Measurements from ENCODE around the gene NFU1. TPM values are rescaled to one million over a fixed set of nuclear protein-coding genes. Genes with fewer than 3 reads are reported as not detected.

Gene NFU1
- total and polyA plus RNA-seq, 7 experiments from 2014 or later: 16.1 to 76.4 (median 23.4) TPM

DNA sequence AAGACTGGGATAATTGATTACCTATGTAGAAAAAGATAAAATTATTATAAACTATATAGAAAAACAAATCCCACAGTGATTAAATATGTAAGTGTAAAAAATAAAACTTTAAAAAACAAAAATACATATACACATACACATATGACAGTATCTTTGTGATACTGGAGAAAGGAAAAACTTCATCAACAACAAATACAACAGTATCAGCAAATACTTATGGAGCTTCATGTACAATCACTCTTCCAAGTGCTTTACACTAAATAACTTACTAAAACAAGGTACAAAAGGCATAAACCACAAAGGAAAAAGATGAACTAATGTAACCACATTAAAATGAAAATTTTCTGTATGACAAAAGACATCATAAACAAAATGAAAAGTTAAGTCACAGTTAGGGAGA, 26.1 kb downstream of the NFU1 start:
- Mint-ChIP-seq H3K4me3 (no peak overlapping the region), H3K27me3 (no peaks in the 10 kb centered on the region), H3K27ac (no peak overlapping the region), H3K4me1 (peaks cover 0 to 4% (median 0%) of the 10 kb centered on the region in 7 donors), H3K9me3 (peaks cover 0 to 2% (median 0%) of the 10 kb centered on the region in 11 donors), H3K36me3 (peaks cover 0 to 30% (median 19%) of the 10 kb centered on the region in 5 donors)
- ATAC-seq: no peak
- Histone ChIP-seq H3K36me3 (ENCODE audit: control insufficient read depth in 2 of 3, insufficient read depth in 3 of 3, low read length in 3 of 3) (peaks cover 0 to 32% (median 4%) of the 10 kb centered on the region in 3 experiments), H3K9me3 (ENCODE audit: control insufficient read depth in 2 of 3, low read length in 3 of 3) (no peaks in the 10 kb centered on the region), H3K4me1 (ENCODE audit: control insufficient read depth in 2 of 2, insufficient read depth in 2 of 2, low read length in 2 of 2) (no peaks in the 10 kb centered on the region), H3K4me3 (ENCODE audit: low read length) (no peak overlapping the region), H3K27ac (ENCODE audit: low read depth, low read length) (no peak overlapping the region), H3K27me3 (ENCODE audit: control insufficient read depth in 2 of 2, insufficient read depth in 2 of 2, low read length in 2 of 2) (no peaks in the 10 kb centered on the region)
- CTCF ChIA-PET: no interaction called here
- no peak for DNase-seq
- POLR2A ChIA-PET: interaction anchor here (0.6 to 1.1 kb wide), 2 partner anchors 14 to 239 kb away, joined by 3 to 8 read pairs; no protein-coding TSS in a partner anchor
- intact Hi-C loops (cut with micrococcal nuclease): no loop called here

DNA sequence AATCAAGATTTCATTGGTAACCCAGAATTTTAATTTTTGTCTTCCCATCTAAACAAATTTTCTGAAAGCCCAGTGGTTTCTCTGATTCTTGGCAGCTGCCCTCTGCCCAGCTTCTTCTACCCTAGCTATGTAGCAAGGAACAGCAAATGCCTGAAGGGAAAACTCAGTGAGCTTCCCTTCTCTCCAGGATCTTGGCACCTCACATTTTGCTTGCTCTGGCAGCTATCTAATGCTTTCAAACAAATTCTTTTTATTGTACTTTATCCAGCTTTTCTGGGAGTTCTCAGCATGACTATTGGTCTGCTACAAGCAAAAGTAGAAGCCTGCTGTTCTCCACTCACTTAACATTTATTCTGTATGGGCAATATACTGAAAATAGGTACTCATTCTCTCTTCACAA, 31.9 kb downstream of the NFU1 start:
- H3K36me3 ChIP-seq (ENCODE audit: control insufficient read depth in 2 of 3, insufficient read depth in 3 of 3, low read length in 3 of 3): peaks cover 0 to 32% (median 4%) of the 10 kb centered on the region in 3 experiments
- no peak overlapping the region for H3K4me3 ChIP-seq (ENCODE audit: low read length)
- Mint-ChIP-seq H3K27me3 (no peaks in the 10 kb centered on the region), H3K4me1 (peaks cover 0 to 7% (median 0%) of the 10 kb centered on the region in 7 donors), H3K9me3 (peaks cover 0 to 4% (median 0%) of the 10 kb centered on the region in 11 donors), H3K36me3 (peaks cover 8 to 56% (median 38%) of the 10 kb centered on the region in 5 donors), H3K27ac (no peak overlapping the region), H3K4me3 (no peak overlapping the region)
- no peaks in the 10 kb centered on the region for H3K9me3 ChIP-seq (ENCODE audit: control insufficient read depth in 2 of 3, low read length in 3 of 3)
- H3K27ac ChIP-seq (ENCODE audit: low read depth, low read length): no peak overlapping the region
- ATAC-seq: no peak
- POLR2A ChIA-PET: no interaction called here
- H3K27me3 ChIP-seq (ENCODE audit: control insufficient read depth in 2 of 2, insufficient read depth in 2 of 2, low read length in 2 of 2): no peaks in the 10 kb centered on the region
- intact Hi-C loops (cut with micrococcal nuclease): no loop called here
- H3K4me1 ChIP-seq (ENCODE audit: control insufficient read depth in 2 of 2, insufficient read depth in 2 of 2, low read length in 2 of 2): no peaks in the 10 kb centered on the region
- no peak for DNase-seq
- CTCF ChIA-PET: no interaction called here

DNA sequence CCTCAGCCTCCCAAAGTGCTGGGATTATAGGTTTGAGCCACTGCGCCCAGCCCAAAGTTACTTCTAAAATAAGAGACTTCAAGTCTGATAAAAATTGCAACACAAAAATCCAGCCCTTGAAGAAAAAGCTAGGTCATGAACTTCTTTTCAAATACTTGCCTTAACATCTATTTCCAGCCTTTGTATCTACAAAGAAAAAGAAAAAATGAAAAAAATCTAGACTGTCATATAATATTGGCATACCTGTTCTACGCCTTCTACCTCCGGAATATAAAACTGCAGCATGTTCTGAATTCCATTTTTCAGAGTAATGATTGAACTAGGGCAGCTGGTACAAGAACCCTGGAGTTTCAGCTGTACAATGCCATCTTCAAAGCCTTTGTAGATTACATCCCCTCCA, 37.1 kb downstream of the NFU1 start:
- Mint-ChIP-seq H3K27ac (no peak overlapping the region), H3K27me3 (no peaks in the 10 kb centered on the region), H3K9me3 (peaks cover 0 to 2% (median 0%) of the 10 kb centered on the region in 11 donors), H3K4me3 (no peak overlapping the region), H3K4me1 (peaks cover 0 to 4% (median 0%) of the 10 kb centered on the region in 7 donors), H3K36me3 (peaks cover 8 to 37% (median 21%) of the 10 kb centered on the region in 5 donors)
- H3K36me3 ChIP-seq (ENCODE audit: control insufficient read depth in 2 of 3, insufficient read depth in 3 of 3, low read length in 3 of 3): peaks cover 0 to 37% (median 5%) of the 10 kb centered on the region in 3 experiments
- CTCF ChIA-PET: interaction anchor here (0.7 kb wide), 1 partner anchor 544 kb away, joined by 3 read pairs; no protein-coding TSS in a partner anchor
- no peaks in the 10 kb centered on the region for H3K9me3 ChIP-seq (ENCODE audit: control insufficient read depth in 2 of 3, low read length in 3 of 3)
- H3K27ac ChIP-seq (ENCODE audit: low read depth, low read length): no peak overlapping the region
- no peak for ATAC-seq
- POLR2A ChIA-PET: interaction anchor here (0.8 to 0.9 kb wide), 2 partner anchors 12 to 40 kb away, joined by 3 to 4 read pairs; no protein-coding TSS in a partner anchor
- no peak for DNase-seq
- H3K4me1 ChIP-seq (ENCODE audit: control insufficient read depth in 2 of 2, insufficient read depth in 2 of 2, low read length in 2 of 2): no peaks in the 10 kb centered on the region
- no peak overlapping the region for H3K4me3 ChIP-seq (ENCODE audit: low read length)
- intact Hi-C loops (cut with micrococcal nuclease): no loop called here
- no peaks in the 10 kb centered on the region for H3K27me3 ChIP-seq (ENCODE audit: control insufficient read depth in 2 of 2, insufficient read depth in 2 of 2, low read length in 2 of 2)

DNA sequence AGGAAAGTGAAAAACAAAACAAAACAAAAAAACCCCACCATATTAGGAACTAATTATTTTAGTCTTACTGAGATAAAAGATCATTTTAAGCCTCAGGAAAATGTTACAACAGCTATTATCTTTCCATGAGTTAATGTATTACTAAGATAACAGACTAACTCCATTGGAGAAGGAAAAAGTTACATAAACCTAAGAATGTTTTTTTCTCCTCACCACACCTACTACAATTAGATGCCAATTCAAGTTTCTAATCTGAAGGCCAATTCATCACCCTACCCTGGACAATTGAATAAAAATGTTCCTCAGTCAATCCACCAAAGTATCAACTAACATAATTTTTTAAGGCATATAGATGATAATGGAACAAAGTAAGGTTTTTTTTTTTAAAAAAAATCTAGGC, 40.0 kb downstream of the NFU1 start:
- H3K9me3 Mint-ChIP-seq: peaks cover 0 to 4% (median 0%) of the 10 kb centered on the region in 11 donors
- ChIA-PET POLR2A (interaction anchor here (0.6 to 1.2 kb wide), 4 partner anchors 14 to 140 kb away, joined by 3 to 8 read pairs (median 4); no protein-coding TSS in a partner anchor), CTCF (no interaction called here)
- Histone ChIP-seq H3K27ac (ENCODE audit: low read depth, low read length) (no peak overlapping the region), H3K9me3 (ENCODE audit: control insufficient read depth in 2 of 3, low read length in 3 of 3) (no peaks in the 10 kb centered on the region), H3K4me1 (ENCODE audit: control insufficient read depth in 2 of 2, insufficient read depth in 2 of 2, low read length in 2 of 2) (no peaks in the 10 kb centered on the region), H3K27me3 (ENCODE audit: control insufficient read depth in 2 of 2, insufficient read depth in 2 of 2, low read length in 2 of 2) (no peaks in the 10 kb centered on the region), H3K36me3 (ENCODE audit: control insufficient read depth in 2 of 3, insufficient read depth in 3 of 3, low read length in 3 of 3) (peaks cover 0 to 19% (median 5%) of the 10 kb centered on the region in 3 experiments), H3K4me3 (ENCODE audit: low read length) (no peak overlapping the region)
- no peak overlapping the region for H3K4me3 Mint-ChIP-seq
- peaks cover 0 to 44% (median 24%) of the 10 kb centered on the region in 5 donors for H3K36me3 Mint-ChIP-seq
- H3K4me1 Mint-ChIP-seq: peaks cover 0 to 1% (median 0%) of the 10 kb centered on the region in 7 donors
- DNase-seq (no peak), ATAC-seq (no peak)
- H3K27me3 Mint-ChIP-seq: no peaks in the 10 kb centered on the region
- intact Hi-C loops (cut with micrococcal nuclease): no loop called here
- H3K27ac Mint-ChIP-seq: peak overlapping the region in 1 of 9 donors; percentile 25

DNA sequence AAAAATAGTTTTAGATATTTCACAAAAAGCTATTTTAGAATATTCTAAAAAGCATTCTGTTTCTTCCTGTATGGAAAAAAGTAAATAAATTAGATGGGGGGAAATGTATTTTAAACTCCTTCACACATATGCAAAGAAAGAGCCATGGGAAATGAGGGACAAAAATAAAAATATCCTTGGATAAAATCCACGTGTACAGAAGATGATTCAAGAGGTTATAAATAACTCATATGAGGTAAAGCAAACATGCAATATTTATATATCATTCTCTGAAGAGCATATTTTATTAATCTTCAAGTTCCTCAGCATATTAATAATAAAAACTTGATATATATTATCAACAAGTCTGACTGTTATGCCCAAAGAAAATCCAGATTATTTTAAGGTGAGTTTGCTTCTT, 41.4 kb downstream of the NFU1 start:
- Histone ChIP-seq H3K36me3 (ENCODE audit: control insufficient read depth in 2 of 3, insufficient read depth in 3 of 3, low read length in 3 of 3) (peaks cover 0 to 16% (median 5%) of the 10 kb centered on the region in 3 experiments), H3K4me3 (ENCODE audit: low read length) (no peak overlapping the region), H3K27ac (ENCODE audit: low read depth, low read length) (no peak overlapping the region), H3K4me1 (ENCODE audit: control insufficient read depth in 2 of 2, insufficient read depth in 2 of 2, low read length in 2 of 2) (no peaks in the 10 kb centered on the region), H3K27me3 (ENCODE audit: control insufficient read depth in 2 of 2, insufficient read depth in 2 of 2, low read length in 2 of 2) (no peaks in the 10 kb centered on the region), H3K9me3 (ENCODE audit: control insufficient read depth in 2 of 3, low read length in 3 of 3) (no peaks in the 10 kb centered on the region)
- ChIA-PET CTCF (no interaction called here), POLR2A (no interaction called here)
- intact Hi-C loops (cut with micrococcal nuclease): no loop called here
- Mint-ChIP-seq H3K27me3 (no peaks in the 10 kb centered on the region), H3K4me1 (peaks cover 0 to 1% (median 0%) of the 10 kb centered on the region in 7 donors), H3K4me3 (no peak overlapping the region), H3K9me3 (peaks cover 0 to 4% (median 0%) of the 10 kb centered on the region in 11 donors), H3K36me3 (peaks cover 0 to 38% (median 24%) of the 10 kb centered on the region in 5 donors), H3K27ac (no peak overlapping the region)
- no peak for DNase-seq
- ATAC-seq: no peak

DNA sequence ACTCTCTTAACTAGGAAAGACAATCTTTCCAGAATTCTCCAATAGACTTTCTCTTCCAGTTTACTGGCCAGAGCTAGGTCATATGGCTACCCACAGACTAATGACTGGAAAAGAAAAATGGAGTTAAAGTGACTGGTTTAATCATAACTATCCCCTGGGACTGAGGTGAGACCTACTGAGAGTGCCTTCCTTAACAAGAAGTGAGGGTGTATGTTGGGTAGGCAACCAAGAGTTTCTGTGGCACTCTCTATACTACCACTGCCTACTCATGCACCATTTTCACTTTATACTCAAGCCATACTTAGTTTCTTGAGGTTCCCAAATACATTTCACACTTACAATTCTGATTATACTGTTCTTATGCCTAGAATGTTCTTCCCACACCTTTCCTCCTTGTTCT, 43.3 kb downstream of the NFU1 start:
- H3K9me3 Mint-ChIP-seq: peaks cover 0 to 4% (median 0%) of the 10 kb centered on the region in 11 donors
- H3K4me3 Mint-ChIP-seq: no peak overlapping the region
- H3K9me3 ChIP-seq (ENCODE audit: control insufficient read depth in 2 of 3, low read length in 3 of 3): no peaks in the 10 kb centered on the region
- H3K36me3 ChIP-seq (ENCODE audit: control insufficient read depth in 2 of 3, insufficient read depth in 3 of 3, low read length in 3 of 3): peaks cover 0 to 11% (median 5%) of the 10 kb centered on the region in 3 experiments
- peak overlapping the region in 3 of 9 donors; percentile 10 to 59 (median 33) for H3K27ac Mint-ChIP-seq
- H3K36me3 Mint-ChIP-seq: peaks cover 0 to 24% (median 19%) of the 10 kb centered on the region in 5 donors
- no peaks in the 10 kb centered on the region for H3K27me3 Mint-ChIP-seq
- no peak overlapping the region for H3K4me3 ChIP-seq (ENCODE audit: low read length)
- intact Hi-C loops (cut with micrococcal nuclease): no loop called here
- no peak for ATAC-seq
- POLR2A ChIA-PET: no interaction called here
- no peaks in the 10 kb centered on the region for H3K4me1 ChIP-seq (ENCODE audit: control insufficient read depth in 2 of 2, insufficient read depth in 2 of 2, low read length in 2 of 2)
- H3K4me1 Mint-ChIP-seq: no peaks in the 10 kb centered on the region
- no peaks in the 10 kb centered on the region for H3K27me3 ChIP-seq (ENCODE audit: control insufficient read depth in 2 of 2, insufficient read depth in 2 of 2, low read length in 2 of 2)
- H3K27ac ChIP-seq (ENCODE audit: low read depth, low read length): no peak overlapping the region
- DNase-seq: no peak
- CTCF ChIA-PET: no interaction called here

DNA sequence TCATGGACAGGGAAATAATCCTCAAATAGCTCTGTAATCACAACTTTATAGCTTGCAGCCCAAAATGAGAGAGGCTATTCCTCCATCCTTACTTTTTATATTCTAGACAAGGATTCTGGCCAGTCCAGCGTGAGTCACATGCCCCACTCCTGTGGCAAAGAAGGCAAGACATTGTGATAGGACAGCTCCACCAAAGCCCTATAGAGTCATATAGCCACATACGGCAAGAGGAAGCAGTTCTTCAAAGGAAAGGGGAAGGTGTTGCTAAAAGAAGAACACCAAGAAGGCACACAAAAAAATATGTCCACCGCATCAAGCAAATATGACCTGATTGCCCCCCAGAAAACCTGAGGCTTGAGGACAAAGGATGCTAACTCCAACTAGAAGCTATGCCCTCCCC, 46.8 kb downstream of the NFU1 start:
- Mint-ChIP-seq H3K36me3 (peaks cover 0 to 21% (median 15%) of the 10 kb centered on the region in 5 donors), H3K4me1 (peaks cover 6 to 25% (median 19%) of the 10 kb centered on the region in 7 donors), H3K27ac (peak overlapping the region in 1 of 9 donors; percentile 62), H3K9me3 (peaks cover 0 to 4% (median 0%) of the 10 kb centered on the region in 11 donors), H3K4me3 (no peak overlapping the region), H3K27me3 (no peaks in the 10 kb centered on the region)
- no peak for DNase-seq
- Histone ChIP-seq H3K27ac (ENCODE audit: low read depth, low read length) (no peak overlapping the region), H3K36me3 (ENCODE audit: control insufficient read depth in 2 of 3, insufficient read depth in 3 of 3, low read length in 3 of 3) (peaks cover 0 to 3% (median 0%) of the 10 kb centered on the region in 3 experiments), H3K27me3 (ENCODE audit: control insufficient read depth in 2 of 2, insufficient read depth in 2 of 2, low read length in 2 of 2) (no peaks in the 10 kb centered on the region), H3K4me3 (ENCODE audit: low read length) (no peak overlapping the region), H3K4me1 (ENCODE audit: control insufficient read depth in 2 of 2, insufficient read depth in 2 of 2, low read length in 2 of 2) (peaks cover 16 to 17% of the 10 kb centered on the region in 2 donors), H3K9me3 (ENCODE audit: control insufficient read depth in 2 of 3, low read length in 3 of 3) (no peaks in the 10 kb centered on the region)
- intact Hi-C loops (cut with micrococcal nuclease): no loop called here
- ChIA-PET CTCF (interaction anchor here (0.6 to 1.2 kb wide), 2 partner anchors 13 to 46 kb away, joined by 3 to 4 read pairs; partner anchors contain the start of gene NFU1), POLR2A (no interaction called here)
- ATAC-seq: no peak
